ENCODE data around the gene STT3B. TPM values are rescaled to one million over a fixed set of nuclear protein-coding genes. Genes with fewer than 3 reads are reported as not detected.

STT3B gene
- total and polyA plus RNA-seq, 2 of the 13 experiments (the other 11 are each of a cell fraction or from before 2014, with no cell fraction given): 85.0 to 205 TPM

- BruUV-seq (replicated peaks): no TSS peak
- no peak for ATAC-seq
- peaks cover 31% of the 10 kb centered on the region for H4K20me1 ChIP-seq (ENCODE audit: insufficient read depth, low read length)
- no peak overlapping the region for H3K9ac ChIP-seq (ENCODE audit: insufficient read depth, low read depth, low read length)
- CTCF ChIA-PET (ENCODE audit: low intra/inter-chr PET ratio, low total read pairs): no interaction called here
- TF ChIP-seq MAFK (conservative IDR thresholded peaks at IDR 0.05 in 1 of 2, IDR thresholded peaks at IDR 0.05 in 1 of 2; ENCODE audit: low read length in 2 of 2) (peak; percentile 14 to 48; a peak in 2 of 4 replicates), ERF (CRISPR knock-in tag; IDR thresholded peaks at IDR 0.05) (no peak)
- H3K36me3 ChIP-seq (replicated peaks in 1 of 2; ENCODE audit: control insufficient read depth in 1 of 2, insufficient read depth in 2 of 2, low read length in 2 of 2): no peaks in the 10 kb centered on the region
- no peak overlapping the region for H3K4me2 ChIP-seq (ENCODE audit: low read depth, low read length)
- in situ Hi-C loops (cut with HindIII; ENCODE audit: extremely low pct_ligation_motif_present, low pct_unique_long_range_greater_than_20kb) (no loop called here), intact Hi-C loops (cut with micrococcal nuclease; ENCODE audit: unreplicated experiment) (no loop called here)
- H3K79me2 ChIP-seq (ENCODE audit: insufficient read depth, low read length): peaks cover 97% of the 10 kb centered on the region
- H3K4me1 ChIP-seq (ENCODE audit: insufficient read depth, low read length): peaks cover 47% of the 10 kb centered on the region
- no peak overlapping the region for H3K27ac ChIP-seq (ENCODE audit: extremely low read length, insufficient read depth, low read length)
- H3K4me3 ChIP-seq (replicated peaks in 1 of 3; ENCODE audit: insufficient read depth in 1 of 3, low read depth in 2 of 3, low read length in 3 of 3): no peak overlapping the region
- H3K9me3 ChIP-seq (ENCODE audit: low read length): no peaks in the 10 kb centered on the region
- H3K27me3 ChIP-seq (ENCODE audit: control insufficient read depth in 1 of 2, insufficient read depth in 2 of 2, low read length in 2 of 2): no peaks in the 10 kb centered on the region
- FAIRE-seq: no peak
- DNase-seq (ENCODE audit: low spot score): no peak
- H2AFZ ChIP-seq (ENCODE audit: low read length): no peak overlapping the region
- POLR2A ChIA-PET: interaction anchor here (0.6 kb wide), 1 partner anchor 251 kb away, joined by 3 read pairs; no protein-coding TSS in a partner anchor
- 92% methylated on average over 1 of the region's 1 CpG for WGBS (ENCODE audit: low lambda C conversion rate)
These were observed 9.5 kb downstream of the STT3B start for GRCh38 chr3:31542246-31542645.

- Histone ChIP-seq H3K27ac (ENCODE audit: extremely low read length, insufficient read depth, low read length) (no peak overlapping the region), H3K27me3 (ENCODE audit: control insufficient read depth in 1 of 2, insufficient read depth in 2 of 2, low read length in 2 of 2) (no peaks in the 10 kb centered on the region), H3K9ac (ENCODE audit: insufficient read depth, low read depth, low read length) (no peak overlapping the region), H3K4me1 (ENCODE audit: insufficient read depth, low read length) (peaks cover 36% of the 10 kb centered on the region), H3K9me3 (ENCODE audit: low read length) (no peaks in the 10 kb centered on the region), H3K79me2 (ENCODE audit: insufficient read depth, low read length) (peaks cover 97% of the 10 kb centered on the region), H3K4me2 (ENCODE audit: low read depth, low read length) (no peak overlapping the region), H3K36me3 (replicated peaks in 1 of 2; ENCODE audit: control insufficient read depth in 1 of 2, insufficient read depth in 2 of 2, low read length in 2 of 2) (no peaks in the 10 kb centered on the region), H4K20me1 (ENCODE audit: insufficient read depth, low read length) (peaks cover 23% of the 10 kb centered on the region), H3K4me3 (replicated peaks in 1 of 3; ENCODE audit: insufficient read depth in 1 of 3, low read depth in 2 of 3, low read length in 3 of 3) (no peak overlapping the region), H2AFZ (ENCODE audit: low read length) (no peak overlapping the region)
- POLR2A ChIA-PET: no interaction called here
- ATAC-seq (no peak), FAIRE-seq (no peak), DNase-seq (ENCODE audit: low spot score) (no peak)
- intact Hi-C loops (cut with micrococcal nuclease; ENCODE audit: unreplicated experiment) (no loop called here), in situ Hi-C loops (cut with HindIII; ENCODE audit: extremely low pct_ligation_motif_present, low pct_unique_long_range_greater_than_20kb) (no loop called here)
- BruUV-seq (replicated peaks): no TSS peak
- no peak for TF ChIP-seq ZNF580 (CRISPR knock-in tag; IDR thresholded peaks at IDR 0.05; ENCODE audit: borderline replicate concordance, low read depth)
- no peak for TF ChIP-seq TOPORS (CRISPR knock-in tag; IDR thresholded peaks at IDR 0.05)
- peak; percentile 76 for TF ChIP-seq CEBPB (IDR thresholded peaks at IDR 0.05; ENCODE audit: borderline replicate concordance, low read depth, low read length)
- TF ChIP-seq ZNF513 (CRISPR knock-in tag; conservative IDR thresholded peaks at IDR 0.05): no peak
- TF ChIP-seq ZSCAN25 (CRISPR knock-in tag; IDR thresholded peaks at IDR 0.05): no peak
- CTCF ChIA-PET (ENCODE audit: low intra/inter-chr PET ratio, low total read pairs): no interaction called here
These were observed 10.7 kb downstream of the STT3B start for GRCh38 chr3:31543375-31543774.
